ENCODE data around the gene IDH3G. TPM values are rescaled to one million over a fixed set of nuclear protein-coding genes. Genes with fewer than 3 reads are reported as not detected.

The IDH3G gene
- total RNA-seq, 1 experiment from 2014 or later = 43.2 TPM

DNA sequence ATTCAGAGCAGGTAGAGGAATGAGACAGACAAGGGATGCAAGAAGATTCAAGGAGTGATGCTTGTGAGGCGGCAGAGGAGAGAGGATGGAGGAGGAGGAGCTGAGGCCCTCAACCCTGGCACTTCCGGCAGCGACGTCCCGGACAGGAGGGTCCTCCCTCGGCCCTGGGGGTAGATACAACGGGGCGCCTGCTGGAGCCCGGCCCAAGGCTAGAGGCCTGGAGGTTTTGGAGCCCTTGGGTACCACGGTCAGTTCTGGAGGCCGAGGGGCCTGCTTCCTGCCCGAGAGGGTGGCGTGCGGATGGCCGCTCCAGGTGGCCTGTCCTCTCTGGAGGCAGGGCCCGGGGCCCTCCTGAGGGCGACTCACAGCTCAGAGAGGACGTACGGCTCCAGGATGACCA, 13.8 kb upstream of the IDH3G start:
- H2BK20ac ChIP-seq (ENCODE audit: low read depth, low read length, poor library complexity, severe bottlenecking) = no peak overlapping the region
- no peak for DNase-seq
- no peak overlapping the region for H2AFZ ChIP-seq (ENCODE audit: low read length)
- peaks cover 18% of the 10 kb centered on the region for H3K9me3 ChIP-seq (ENCODE audit: control insufficient read depth, low read depth, low read length)
- no peaks in the 10 kb centered on the region for H4K20me1 ChIP-seq (ENCODE audit: control insufficient read depth, insufficient read depth, insufficient read length)
- H3K9me3 Mint-ChIP-seq = peaks cover 58 to 63% of the 10 kb centered on the region in 2 experiments
- peak overlapping the region in 1 of 3 experiments; percentile 3; a peak in 1 of 7 replicates for H3K27ac Mint-ChIP-seq
- no peak overlapping the region for H3K27ac ChIP-seq (ENCODE audit: insufficient read length, low read depth, low read length)
- no peak overlapping the region for H4K8ac ChIP-seq (replicated peaks; ENCODE audit: insufficient read length, low read depth, low read length)
- H2BK5ac ChIP-seq (ENCODE audit: insufficient read length, low read length) = no peak overlapping the region
- no peaks in the 10 kb centered on the region for H3K4me1 ChIP-seq (ENCODE audit: insufficient read depth, low read length)
- H3K23ac ChIP-seq (ENCODE audit: insufficient read length, low read depth, low read length) = no peak overlapping the region
- no peaks in the 10 kb centered on the region for H3K23me2 ChIP-seq (ENCODE audit: insufficient read length, low read depth, low read length, poor library complexity, severe bottlenecking)
- H2BK120ac ChIP-seq (ENCODE audit: low read depth, low read length, poor library complexity, severe bottlenecking) = no peak overlapping the region
- H2BK15ac ChIP-seq (ENCODE audit: low read depth, low read length) = no peak overlapping the region
- H2BK12ac ChIP-seq (ENCODE audit: insufficient read length, low read depth, low read length) = no peak overlapping the region
- H4K5ac ChIP-seq (ENCODE audit: insufficient read length, low read depth, low read length) = no peak overlapping the region
- peaks cover 9 to 15% of the 10 kb centered on the region in 2 experiments for H3K4me1 Mint-ChIP-seq
- TF ChIP-seq, protein P1, sequence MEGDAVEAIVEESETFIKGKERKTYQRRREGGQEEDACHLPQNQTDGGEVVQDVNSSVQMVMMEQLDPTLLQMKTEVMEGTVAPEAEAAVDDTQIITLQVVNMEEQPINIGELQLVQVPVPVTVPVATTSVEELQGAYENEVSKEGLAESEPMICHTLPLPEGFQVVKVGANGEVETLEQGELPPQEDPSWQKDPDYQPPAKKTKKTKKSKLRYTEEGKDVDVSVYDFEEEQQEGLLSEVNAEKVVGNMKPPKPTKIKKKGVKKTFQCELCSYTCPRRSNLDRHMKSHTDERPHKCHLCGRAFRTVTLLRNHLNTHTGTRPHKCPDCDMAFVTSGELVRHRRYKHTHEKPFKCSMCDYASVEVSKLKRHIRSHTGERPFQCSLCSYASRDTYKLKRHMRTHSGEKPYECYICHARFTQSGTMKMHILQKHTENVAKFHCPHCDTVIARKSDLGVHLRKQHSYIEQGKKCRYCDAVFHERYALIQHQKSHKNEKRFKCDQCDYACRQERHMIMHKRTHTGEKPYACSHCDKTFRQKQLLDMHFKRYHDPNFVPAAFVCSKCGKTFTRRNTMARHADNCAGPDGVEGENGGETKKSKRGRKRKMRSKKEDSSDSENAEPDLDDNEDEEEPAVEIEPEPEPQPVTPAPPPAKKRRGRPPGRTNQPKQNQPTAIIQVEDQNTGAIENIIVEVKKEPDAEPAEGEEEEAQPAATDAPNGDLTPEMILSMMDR (conservative IDR thresholded peaks at IDR 0.05) = no peak
- no peak overlapping the region for H2AK5ac ChIP-seq (ENCODE audit: insufficient read length, low read length)
- H3K14ac ChIP-seq (ENCODE audit: insufficient read depth, low read length) = no peak overlapping the region
- no peak overlapping the region for H3K9ac ChIP-seq (ENCODE audit: extremely low read depth, insufficient read length, low read length)
- H3K56ac ChIP-seq (ENCODE audit: insufficient read length, low read depth, low read length) = no peak overlapping the region
- no peak overlapping the region for H3K18ac ChIP-seq (ENCODE audit: insufficient read length, low read depth, low read length)
- H3K79me2 ChIP-seq (ENCODE audit: insufficient read depth, low read length) = peaks cover 26% of the 10 kb centered on the region
- H3K36me3 Mint-ChIP-seq (ENCODE audit: insufficient read depth in 1 of 3, low read depth in 3 of 3) = peaks cover 9 to 26% (median 20%) of the 10 kb centered on the region in 3 experiments; a peak in 6 of 7 replicates
- H3K4ac ChIP-seq (ENCODE audit: low read depth, low read length) = no peak overlapping the region
- H3K4me2 ChIP-seq (ENCODE audit: insufficient read depth, insufficient read length, low read length) = no peak overlapping the region
- WGBS (ENCODE audit: extremely low coverage, insufficient read length, low lambda C conversion rate) = no CpG with 5 or more reads among the region's 19 CpGs
- peaks cover 5% of the 10 kb centered on the region for H3K27me3 Mint-ChIP-seq (ENCODE audit: low read depth)
- no peaks in the 10 kb centered on the region for H3K27me3 ChIP-seq (ENCODE audit: insufficient read depth, low read length)
- no peaks in the 10 kb centered on the region for H3K79me1 ChIP-seq (ENCODE audit: insufficient read depth, low read depth, low read length, poor library complexity, severe bottlenecking)
- no peak overlapping the region for H3K4me3 Mint-ChIP-seq
- no peak overlapping the region for H4K91ac ChIP-seq (ENCODE audit: insufficient read length, low read depth, low read length)
- no peak overlapping the region for H3T11ph ChIP-seq (ENCODE audit: low read length)

Measured in H9 (cell line).